GM18517 (cell line): Measurements from ENCODE around the gene HOXA10.

Experiments used
- ATAC-seq: cut with Tn5 transposase; IDR thresholded peaks from one replicate; pipeline ENCODE4 v1.9.1; 2021; ENCODE audit warnings: mild to moderate bottlenecking, moderate library complexity; ENCODE audit not compliant: unreplicated experiment

Gene HOXA10

DNA sequence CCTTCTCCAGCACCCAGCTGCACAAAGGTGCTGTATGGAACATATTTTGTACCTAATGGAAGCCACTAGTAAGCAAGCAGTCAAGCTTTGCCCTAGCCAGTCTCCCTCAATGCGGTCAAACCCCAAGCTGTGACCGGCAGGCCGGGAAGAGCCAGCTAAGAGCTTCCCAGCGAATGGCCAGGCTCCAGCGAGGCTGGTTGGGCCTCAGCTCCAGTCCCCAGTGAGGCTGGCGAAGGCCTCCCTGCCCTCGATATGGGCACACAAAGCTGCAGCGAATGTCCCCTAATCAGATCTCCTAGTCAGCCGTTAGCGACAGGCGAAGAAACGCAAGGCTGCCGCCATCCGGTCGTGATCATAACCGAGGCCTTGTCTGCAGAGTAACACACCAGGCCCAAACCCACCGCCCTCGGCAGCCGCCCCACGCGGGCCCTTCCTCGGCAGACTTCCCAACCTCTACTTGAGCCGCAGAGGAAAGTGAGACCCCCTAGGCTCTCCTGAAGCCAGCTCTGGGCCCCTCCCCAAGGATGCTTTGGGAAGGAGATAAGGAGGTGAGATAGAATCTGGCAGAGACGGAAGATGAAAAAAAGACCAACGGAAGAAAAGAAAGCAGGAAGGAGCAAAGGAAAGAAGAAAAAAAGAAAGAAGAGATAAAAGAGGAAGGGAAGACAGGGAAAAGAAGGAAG, 5.7 kb downstream of the HOXA10 start:
- ATAC-seq: no peak

DNA sequence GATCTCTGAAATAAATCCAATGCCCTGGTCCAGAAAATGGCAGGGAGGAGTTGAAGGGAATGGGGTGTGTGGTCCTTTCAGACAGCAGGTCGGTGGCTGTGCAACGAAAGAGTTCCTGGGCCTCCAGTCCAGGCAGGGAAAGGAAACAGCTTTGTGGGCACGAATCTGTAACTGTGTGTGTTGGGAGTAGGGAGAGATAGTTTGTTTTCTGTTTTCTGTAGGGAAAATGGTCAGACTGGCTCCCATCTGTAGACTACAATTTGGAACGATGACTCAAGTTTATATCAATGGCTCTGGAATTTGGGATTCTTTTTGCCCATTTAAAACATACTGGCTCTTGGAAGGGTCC, 6.2 kb downstream of the HOXA10 start:
- ATAC-seq: no peak

DNA sequence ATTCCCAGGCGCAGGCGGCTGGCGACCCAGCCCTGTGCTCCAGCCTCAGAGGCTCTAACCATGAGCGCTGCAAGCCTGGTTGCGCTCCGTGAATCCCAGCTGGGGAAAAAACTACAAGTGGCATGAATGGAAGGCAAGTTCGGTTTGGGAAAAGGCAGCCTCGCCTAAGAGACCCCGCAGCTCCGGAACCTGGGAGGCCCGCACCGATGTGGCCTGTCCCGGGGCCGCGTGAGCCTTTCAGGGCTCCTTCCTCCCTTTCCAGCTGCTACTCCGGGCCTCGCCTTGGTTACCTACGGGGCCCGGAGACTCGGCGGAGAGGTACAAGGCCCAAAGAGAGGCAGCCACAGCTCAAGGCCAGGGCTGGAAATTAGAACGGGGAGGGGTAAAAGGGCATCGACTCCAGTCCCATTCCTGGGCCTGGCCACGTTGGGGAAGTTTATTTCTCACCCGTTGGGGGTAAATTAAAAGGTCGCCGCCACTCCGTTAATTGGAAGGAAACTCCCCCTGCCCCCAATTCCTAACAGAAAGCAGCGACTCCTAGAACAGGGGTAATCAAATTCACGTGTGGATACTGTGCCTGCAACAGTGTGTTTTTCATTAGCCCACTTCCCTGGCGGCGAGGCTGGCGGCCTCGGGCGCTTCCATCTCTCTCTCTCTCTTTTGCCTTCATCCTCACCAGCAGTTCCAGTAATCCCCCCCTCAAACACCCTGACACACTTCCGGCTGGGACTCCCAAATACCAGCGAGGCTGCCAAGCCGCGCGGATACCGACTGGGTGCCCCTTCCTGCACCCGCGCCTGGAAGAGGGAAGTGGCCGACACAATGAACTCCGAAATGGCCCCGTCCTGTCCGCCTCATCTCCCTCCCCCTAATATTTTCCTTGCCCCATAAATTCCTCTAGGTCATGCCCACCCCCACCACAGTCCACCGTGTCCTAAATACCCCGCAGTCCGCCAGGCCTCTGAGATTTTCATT, 7.3 kb downstream of the HOXA10 start:
- no peak for ATAC-seq

DNA sequence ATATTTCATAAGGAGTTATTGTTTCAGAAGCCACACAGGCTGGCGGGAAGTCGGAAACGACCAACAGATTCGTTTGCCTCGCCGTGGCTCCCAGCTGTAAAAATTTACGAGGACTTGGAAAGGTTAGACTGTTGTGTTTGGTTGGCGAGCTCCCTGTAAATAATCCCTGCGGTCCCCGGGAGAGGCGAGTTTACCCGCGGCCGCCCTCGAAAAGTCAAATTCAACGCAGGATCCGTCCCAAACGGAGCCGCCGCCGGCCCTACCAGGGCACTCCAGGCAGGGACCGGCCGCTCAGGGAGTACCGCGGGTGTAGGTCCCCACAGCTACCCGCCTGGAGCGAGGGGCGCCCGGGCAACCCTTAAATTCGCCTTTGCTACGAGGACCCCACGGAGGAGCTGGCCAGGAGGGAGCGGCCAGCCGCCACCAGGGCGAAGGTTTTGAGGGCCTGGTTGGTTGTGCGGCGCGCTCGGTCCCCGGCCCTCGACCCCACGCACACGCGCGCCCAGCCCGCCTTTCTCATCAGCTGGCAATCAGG, 8.1 kb downstream of the HOXA10 start:
- ATAC-seq: no peak

DNA sequence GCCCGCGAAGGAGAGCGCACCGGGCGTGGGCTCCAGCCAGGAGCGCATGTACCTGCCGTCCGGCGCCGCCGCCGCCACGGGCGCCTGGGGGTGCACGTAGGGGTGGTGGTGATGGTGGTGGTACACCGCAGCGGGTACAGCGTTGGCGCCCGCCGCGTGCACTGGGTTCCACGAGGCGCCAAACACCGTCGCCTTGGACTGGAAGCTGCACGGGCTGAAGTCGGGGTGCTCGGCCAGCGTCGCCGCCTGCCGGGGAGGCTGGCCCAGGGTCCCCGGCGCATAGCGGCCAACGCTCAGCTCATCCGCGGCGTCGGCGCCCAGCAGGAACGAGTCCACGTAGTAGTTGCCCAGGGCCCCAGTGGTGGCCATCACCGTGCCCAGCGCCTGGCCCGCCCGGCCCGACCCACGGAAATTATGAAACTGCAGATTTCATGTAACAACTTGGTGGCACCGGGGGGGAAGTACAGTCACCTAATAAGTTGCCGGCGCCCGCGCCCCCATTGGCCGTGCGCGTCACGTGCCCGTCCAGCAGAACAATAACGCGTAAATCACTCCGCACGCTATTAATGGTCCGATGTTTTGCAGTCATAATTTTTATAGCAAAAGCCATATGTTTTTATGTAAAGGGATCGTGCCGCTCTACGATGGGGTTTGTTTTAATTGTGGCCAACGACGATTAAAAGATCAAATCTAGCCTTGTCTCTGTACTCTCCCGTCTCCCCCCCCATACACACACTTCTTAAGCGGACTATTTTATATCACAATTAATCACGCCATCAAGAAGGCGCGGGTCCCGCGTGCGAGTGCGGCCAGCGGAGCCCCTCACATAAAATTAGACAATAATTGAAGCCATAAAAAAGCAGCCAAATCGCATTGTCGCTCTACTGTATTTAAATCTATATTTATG, 8.8 kb downstream of the HOXA10 start, which contains the start of gene HOXA9:
Gene HOXA9, minus strand, starts transcription at position 449 of the 907 bp plus-strand sequence. Its CDS starts 80 bp downstream, at position 369.
- ATAC-seq: no peak

DNA sequence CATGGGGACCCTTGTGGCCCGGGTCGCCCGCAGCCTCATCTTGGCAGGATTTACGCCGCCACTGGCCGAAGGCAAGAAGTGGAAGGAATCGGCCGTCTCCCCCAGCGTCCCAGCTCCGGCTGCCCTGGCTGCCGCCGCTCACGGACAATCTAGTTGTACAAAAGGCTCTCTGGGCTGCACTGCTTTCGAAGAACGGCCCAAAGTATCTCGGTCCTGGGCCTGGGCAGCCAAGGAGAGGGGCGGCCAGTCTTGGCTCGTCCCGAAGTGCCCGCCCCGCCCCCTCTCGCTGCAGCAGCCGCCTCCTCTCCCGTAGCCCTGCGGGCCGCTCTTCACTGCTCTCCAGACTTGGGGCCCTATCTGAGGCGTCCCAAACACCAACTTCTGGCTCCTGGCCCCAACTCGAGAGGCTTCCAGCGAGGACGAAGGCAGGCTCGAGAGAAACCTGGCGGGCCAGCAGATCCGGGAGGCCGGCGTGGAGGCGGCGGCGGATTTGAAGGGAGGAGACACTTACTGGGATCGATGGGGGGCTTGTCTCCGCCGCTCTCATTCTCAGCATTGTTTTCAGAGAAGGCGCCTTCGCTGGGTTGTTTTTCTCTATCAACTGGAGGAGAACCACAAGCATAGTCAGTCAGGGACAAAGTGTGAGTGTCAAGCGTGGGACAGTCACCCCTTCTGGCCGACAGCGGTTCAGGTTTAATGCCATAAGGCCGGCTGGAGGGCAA, 9.6 kb downstream of the HOXA10 start:
- ATAC-seq: no peak

DNA sequence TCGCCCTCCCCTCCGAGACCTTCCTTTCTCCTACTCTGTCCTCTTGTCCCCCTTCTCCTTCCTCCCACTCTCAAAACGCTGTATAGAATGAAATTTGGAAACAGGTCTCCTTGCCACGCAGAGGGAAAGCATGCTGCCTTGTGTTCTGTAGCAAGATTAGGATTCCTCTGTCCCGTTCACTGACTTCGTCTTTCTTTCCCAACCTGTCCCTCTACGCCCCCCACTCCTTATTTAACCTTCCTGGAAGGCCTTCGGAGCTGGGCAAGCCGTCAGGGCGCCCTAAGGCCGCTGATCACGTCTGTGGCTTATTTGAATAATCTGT, 10.1 kb downstream of the HOXA10 start:
- ATAC-seq: no peak

DNA sequence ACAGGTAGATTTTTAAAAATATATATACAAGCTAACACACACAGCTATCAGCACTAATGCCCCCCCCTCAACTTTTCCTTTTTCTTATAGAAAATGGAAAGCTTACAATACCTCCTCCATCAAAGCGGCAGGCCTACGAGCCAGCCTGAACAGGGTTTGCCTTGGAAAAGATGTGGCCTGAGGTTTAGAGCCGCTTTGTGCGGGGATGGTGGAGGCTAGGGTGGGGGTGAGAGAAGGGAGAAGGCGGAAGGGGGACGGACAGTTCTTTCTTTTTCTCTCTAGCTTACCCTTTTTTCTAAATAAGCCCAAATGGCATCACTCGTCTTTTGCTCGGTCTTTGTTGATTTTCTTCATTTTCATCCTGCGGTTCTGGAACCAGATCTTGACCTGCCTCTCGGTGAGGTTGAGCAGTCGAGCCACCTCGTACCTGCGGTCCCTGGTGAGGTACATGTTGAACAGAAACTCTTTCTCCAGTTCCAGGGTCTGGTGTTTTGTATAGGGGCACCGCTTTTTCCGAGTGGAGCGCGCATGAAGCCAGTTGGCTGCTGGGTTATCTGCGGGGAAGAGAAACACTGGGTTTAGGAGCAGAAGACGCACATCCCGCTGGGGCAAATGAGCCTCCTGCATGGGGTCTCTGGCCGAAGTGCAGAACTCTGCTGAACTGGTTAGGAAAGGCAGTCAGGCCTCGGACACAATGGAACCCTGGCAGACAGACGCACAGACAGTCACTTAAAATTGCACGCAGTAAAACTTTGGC, 10.7 kb downstream of the HOXA10 start:
- ATAC-seq: no peak

DNA sequence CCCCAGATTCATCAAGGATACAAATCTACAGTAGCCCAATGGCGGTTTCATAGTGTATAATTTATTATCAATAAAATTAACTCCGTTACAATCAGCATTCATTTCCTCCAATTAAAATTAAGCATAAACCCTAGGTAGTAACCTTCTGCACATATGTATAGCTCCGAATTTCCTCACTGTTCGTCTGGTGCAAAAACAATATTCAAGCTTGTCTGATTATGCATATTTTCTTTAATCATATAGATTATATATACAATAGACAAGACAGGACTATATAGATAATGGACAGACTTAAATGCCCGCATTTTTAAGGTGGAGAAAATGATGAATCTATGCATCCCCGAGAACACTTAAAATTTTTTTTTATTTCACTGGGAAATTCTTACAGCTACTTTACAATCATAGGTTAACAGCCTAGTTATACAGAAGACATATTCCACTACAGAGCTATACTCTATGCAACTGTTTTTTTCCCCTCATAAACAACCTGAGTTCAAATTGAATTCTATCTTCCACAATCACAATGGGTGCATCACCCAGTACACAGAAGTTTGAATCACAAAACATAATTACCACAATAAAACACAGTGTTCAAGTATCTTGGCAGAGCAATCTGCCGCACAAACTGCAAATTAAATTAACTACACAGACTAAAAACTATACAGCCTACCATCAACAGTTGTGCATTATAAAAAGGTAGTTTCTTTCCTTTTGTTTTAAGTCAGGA, 11.4 kb downstream of the HOXA10 start:
- ATAC-seq: no peak

DNA sequence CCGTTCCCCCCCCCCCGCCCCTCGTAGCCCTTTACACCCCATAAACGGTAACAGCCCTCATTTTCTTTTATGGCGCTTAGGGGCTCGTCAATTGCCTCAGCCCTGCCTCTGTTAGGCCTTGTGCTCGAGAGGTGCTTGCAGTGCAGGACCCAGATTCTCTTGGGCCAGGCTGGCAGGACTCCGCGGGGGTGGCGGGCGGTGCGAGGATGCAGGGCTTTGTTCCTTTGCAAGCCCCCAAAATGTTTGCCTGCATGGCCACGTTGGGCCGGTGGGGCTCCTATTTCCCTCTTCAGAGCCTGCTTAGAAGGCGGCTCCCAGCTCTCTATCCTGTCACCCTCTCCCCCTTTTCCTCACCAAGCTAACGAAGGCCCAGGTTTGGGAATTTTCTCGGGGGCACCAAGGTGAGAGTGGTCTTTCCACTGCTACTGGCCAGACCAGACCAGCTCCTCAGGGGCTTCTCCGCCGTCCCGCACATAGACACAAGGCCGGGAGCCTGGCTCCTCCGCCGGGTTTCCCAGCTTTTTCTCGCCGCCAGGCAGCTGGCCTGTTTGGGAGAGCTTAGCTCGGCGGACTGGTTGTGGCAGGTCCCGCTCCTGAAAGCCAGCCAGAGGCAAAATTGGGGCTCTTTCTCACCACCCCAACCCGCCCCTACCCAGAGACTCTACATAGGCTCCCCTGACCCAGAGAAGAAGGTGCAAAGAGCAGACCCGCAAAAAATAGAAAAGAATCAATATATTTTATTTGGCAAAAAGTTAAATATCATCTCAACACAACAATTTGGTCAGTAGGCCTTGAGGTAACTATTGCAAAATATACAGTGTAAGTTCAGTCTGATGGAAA, 12.2 kb downstream of the HOXA10 start:
- no peak for ATAC-seq

DNA sequence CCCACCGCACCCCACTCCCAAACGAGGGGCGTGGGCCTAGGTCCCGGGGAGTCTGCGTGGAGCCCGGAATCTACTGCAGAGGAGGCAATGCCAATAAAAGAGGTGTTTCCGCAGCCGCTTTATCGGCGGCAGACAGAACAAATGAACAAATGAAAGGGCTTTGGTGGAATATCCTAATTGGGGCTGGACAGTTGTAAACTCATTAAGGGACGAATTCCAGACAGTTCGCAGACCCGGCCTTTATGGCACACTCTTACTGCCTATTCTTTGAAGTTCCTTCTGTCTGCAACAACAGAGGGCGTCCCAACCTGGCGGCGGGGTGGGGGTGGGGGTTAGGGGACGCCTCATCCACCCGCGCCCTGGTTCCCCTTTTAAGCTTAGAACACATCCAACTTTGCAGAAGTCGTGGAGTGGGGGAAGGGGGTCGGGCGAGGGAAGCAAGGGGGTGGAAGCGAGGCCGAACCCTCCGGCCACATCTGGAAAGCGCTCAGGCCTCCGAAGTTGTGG, 12.9 kb downstream of the HOXA10 start:
- no peak for ATAC-seq

DNA sequence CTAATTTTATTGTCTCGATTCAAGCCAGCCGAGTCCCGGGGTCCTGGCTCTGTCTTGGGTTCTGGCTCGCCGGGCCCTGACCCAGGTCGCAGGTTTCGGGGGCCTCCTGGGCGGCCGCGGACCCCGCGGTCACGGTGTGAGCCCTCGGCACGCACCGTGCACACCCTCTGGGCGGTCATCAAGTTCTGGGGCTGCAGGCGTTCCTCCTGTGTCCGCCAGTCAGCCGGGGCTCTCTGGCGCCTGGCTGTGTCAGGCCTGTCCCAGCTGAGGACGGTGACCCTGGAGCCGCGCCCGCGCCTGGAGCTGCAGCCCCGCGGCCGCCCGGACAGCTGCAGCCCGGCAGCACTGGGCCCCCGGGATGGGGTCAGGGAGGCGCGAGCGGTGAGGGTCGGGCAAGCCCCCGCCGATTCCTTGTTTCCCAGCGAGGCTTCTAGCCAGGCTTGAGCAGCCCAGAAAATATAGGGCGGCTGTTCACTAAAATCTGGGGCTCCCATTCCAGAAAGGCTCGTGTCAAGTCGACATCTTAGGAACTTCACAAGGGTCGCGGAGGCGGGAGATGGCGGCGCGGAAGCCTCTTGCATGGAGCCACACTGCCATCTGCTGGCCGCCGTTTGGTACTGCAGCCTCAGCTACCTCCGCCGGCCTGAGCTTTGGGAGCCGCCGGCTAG, 13.4 kb downstream of the HOXA10 start:
- ATAC-seq: no peak

DNA sequence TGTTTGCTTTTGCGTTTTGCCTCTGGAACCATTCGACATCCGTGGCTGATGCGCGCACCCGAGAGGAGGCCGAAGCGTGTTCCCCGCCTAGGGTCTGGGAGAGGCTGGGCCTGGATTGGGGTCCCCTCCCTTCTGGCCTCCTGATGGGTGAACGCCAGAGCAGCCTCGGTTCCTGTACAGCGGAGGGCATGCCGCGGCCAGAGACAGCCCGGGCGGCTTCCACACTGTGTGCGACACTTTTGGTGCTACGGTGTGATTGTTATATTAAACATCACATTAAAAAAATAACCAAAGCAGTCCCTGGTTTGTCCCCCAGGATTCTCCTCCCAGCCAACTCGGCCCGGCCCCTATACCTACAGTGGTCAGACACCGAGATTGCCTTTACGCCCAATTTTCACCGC, 14.0 kb downstream of the HOXA10 start:
- ATAC-seq: no peak

DNA sequence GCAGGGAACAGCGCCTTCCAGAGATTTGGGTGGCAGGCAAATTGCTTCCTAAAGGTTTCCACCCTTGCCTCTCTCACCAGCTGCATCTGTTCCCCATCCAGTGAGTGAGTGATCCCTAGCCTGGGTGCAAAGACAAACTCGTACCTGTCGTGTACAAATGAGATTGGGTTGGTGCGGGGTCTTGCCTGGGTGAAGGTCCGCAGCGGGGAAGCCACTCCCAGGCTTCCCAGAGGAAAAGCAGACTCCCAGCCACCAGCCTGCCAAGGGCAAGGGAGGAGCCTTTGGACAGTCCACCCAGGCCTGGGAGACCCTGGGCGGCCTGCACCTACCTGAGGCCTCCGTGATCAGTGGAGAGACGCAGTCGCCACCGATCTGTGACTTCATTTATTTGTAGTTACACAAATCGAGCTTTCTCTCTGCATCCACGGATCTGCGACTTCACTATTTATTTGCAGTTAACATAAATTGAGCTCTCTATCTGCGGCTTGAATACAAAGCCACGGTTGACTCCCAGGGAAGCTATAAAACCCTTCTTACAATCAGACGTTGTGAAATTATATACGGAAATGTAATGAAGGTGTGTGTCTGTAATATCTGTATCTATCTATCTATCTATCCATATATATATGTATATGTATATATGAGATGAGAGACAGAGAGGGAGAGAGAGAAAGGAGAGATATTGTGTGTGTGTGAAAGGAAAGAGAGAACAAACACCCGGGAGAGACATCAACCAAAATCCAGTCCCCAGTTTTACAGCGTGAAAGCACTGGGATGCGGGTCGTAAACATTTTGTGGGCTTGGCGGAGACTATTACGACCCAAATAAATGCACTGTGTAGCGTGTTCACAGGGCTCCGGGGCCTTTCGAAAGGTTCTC, 14.6 kb downstream of the HOXA10 start:
- ATAC-seq: no peak

DNA sequence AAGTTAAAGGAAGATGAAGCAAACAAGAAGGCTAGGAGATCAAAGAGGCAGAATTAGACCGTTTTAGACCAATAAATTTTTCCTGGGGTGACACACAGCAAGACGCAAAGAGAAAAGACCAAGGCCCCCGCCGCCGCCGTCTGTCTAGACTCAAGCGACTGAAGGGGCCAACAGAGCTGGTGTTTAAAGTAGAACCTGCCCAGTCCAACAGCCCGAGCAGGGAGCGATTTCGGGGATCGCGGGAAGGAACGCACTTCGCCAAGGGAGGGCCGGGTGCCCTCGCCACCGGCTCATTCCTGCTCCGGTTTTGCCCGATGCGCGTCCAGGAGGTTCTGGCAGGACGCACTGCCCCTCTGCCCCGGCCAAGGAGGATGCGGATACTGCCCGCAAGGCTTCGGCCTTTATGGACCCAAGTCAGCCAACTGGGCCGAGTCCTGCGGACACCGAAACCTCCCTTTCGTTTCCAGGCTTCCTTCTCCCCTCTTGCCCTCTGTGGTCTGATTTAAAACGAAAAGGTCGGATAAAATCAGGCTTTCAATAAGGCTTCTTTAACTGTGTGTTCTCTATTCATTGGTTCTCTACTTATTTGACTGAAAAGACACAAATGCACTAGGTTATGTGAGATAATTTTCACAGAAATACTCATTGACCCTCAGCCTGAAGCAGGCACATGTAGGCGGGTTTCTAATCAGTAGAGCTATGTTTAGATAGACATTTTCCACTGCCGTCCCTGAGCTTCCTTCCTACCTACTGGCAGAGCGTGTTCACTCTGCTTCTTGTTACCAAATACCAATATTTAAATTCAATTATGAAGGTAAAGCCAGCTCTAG, 15.5 kb downstream of the HOXA10 start:
- ATAC-seq: no peak
